Measurements from ENCODE around the gene NR2C1.

The NR2C1 gene

DNA sequence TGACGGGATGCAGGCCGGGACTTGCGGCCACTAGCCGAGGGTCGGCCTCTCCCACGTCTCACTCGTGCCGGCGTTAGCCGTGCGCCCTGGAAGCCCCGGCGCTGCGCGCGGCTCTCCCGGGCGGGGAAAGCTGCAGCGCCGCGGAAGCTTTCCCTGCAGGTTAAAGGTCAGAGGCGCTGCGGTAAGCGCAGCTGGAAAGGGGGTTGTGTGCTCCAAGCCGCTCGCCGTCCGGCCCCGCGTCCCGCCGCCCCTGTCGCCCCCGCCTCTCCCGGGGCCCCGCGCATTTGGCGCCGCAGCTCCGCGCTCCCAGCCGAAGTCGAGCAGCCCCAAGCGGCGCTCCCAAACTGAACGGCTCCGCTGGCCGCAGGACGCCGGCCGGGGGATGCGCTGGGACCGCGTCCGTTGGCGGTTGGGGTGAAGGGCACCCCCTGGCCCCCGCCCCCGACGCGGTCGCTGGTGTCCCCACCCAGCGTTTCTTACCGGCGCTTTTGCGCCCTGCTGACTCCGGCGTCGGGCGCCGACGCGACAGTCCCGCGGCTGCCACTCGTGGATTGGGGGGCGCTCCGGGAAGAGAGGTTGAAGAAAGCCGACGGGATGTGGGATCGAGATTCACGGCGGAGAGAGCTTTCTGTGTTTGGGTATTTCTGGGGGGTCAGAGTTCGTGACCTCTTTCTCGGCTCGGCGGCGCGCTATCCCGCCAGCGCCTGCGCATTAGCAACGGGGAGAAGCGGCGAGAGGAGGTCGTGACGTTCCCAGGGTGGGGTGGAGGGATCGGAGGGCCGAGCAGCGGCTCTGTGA lies at the start of gene NR2C1:
Gene NR2C1 (minus strand): TSS at position 719 of the 798 bp plus-strand sequence. CDS start 6,234 bp downstream, outside the sequence.
- peak; percentile 88 for DNase-seq (ENCODE audit: low read depth)
- peak within 1 kb of the TSS; percentile 82 for H3K4me3 ChIP-seq (ENCODE audit: low read depth, low read length)
- TF ChIP-seq, protein P1, sequence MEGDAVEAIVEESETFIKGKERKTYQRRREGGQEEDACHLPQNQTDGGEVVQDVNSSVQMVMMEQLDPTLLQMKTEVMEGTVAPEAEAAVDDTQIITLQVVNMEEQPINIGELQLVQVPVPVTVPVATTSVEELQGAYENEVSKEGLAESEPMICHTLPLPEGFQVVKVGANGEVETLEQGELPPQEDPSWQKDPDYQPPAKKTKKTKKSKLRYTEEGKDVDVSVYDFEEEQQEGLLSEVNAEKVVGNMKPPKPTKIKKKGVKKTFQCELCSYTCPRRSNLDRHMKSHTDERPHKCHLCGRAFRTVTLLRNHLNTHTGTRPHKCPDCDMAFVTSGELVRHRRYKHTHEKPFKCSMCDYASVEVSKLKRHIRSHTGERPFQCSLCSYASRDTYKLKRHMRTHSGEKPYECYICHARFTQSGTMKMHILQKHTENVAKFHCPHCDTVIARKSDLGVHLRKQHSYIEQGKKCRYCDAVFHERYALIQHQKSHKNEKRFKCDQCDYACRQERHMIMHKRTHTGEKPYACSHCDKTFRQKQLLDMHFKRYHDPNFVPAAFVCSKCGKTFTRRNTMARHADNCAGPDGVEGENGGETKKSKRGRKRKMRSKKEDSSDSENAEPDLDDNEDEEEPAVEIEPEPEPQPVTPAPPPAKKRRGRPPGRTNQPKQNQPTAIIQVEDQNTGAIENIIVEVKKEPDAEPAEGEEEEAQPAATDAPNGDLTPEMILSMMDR (IDR thresholded peaks at IDR 0.05; ENCODE audit: low read depth, low read length, missing control alignments): no peak

DNA sequence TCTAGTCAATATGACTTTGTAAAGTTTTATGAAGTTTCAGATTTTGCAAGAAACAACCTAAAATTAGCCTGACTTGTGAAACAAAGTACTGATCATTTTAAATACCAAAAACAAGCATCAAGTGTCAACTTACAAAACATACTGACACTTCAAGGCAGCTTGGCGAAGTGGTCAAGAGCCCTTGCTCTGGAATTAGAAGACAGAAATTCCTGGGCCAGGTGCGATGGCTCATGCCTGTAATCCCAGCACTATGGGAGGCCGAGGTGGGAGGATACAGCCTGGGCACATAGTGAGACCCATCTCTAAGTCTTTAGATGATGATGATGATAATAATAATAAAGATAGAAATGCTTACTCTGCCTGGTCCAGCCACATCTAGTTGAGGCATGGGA lies 45.4 kb upstream of the NR2C1 start:
- DNase-seq (ENCODE audit: low read depth): no peak
- H3K4me3 ChIP-seq (ENCODE audit: low read depth, low read length): no peak overlapping the region
- TF ChIP-seq, protein P1 (IDR thresholded peaks at IDR 0.05; ENCODE audit: low read depth, low read length, missing control alignments): no peak

DNA sequence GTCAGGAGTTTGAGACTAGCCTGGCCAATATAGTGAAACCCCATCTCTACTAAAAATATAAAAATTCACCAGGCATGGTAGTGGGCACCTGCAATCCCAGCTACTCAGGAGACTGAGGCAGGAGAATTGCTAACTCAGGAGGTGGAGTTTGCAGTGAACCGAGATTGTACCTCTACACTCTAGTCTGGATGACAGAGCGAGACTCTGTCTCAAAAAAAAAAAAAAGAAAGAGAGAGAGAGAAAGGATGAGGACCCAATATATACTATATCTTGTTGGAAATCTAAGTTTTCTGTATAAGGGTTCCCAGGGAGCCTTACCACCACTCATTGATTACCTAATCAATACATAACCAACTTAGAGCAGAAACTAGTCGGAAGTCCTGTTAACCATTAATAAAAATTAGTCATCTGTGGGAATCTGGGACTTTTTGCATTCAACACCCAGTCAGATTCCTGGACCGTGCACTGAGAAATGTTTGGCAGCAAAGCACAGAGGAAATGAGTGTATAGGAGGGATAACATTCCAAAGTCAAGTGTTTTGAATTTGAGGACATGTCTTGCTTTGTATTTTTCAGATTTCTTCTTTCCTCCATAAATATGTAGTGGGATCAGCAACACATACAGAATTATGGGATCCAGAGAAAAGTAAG lies 44.8 kb upstream of the NR2C1 start:
- H3K4me3 ChIP-seq (ENCODE audit: low read depth, low read length): no peak overlapping the region
- DNase-seq (ENCODE audit: low read depth): no peak
- TF ChIP-seq, protein P1 (IDR thresholded peaks at IDR 0.05; ENCODE audit: low read depth, low read length, missing control alignments): no peak

DNA sequence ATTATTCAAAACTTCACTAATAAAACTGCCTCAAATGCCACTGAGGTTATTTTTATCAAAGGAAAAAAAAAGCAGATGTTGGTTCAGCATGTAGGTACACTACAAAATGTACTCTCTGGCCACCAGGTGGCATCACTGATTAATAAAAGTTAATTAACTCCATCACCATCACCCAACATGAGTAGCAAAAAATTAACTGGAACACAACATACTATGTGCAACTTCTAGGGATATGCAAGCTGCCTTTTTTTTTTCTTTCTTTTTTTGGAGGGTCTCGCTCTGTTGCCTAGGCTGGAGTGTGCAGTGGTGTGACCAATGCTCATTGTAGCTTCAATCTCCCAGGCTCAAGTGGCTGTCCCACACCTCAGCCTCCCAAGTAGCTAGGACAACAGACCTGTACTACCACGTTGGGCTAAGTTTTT lies 43.8 kb upstream of the NR2C1 start:
- no peak overlapping the region for H3K4me3 ChIP-seq (ENCODE audit: low read depth, low read length)
- TF ChIP-seq, protein P1 (IDR thresholded peaks at IDR 0.05; ENCODE audit: low read depth, low read length, missing control alignments): peak; percentile 45
- peak; percentile 48 for DNase-seq (ENCODE audit: low read depth)

DNA sequence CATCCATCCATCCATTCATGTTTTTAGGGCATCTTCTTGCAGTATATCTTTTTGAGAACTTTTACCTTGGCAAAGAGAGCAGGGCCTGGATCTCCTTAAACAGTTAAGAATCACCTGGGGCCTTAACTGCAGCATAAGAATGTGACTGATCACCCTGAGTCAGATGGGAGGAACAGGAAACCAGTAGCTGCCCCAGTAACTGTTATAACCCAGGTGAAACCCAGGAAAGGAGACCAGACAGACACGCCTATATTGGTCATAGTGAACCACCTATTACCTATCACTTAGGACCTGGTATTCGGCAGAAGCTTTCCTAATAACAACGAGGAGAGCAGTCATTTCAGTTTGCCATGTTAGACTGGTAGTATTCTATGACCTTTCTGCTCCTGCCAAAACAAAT lies 43.4 kb upstream of the NR2C1 start:
- no peak for DNase-seq (ENCODE audit: low read depth)
- TF ChIP-seq, protein P1 (IDR thresholded peaks at IDR 0.05; ENCODE audit: low read depth, low read length, missing control alignments): no peak
- no peak overlapping the region for H3K4me3 ChIP-seq (ENCODE audit: low read depth, low read length)

DNA sequence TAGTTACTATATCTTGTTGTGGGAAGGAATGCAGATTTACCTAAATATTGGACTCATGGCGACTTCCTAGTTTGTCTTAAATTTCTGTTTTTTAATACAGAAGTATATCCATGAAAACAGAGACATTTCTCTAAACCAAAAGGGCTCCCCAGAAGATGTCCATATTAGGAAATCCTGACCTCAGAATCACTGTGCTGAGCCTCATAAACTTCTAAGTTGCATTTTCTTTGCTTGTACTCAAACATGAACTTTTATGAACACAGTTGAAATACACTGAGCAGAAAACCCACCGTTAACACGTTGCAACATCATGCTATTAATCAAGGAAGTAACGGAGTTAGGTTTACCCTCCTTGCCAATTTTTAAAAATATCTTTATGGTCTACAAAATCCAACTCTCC lies 42.9 kb upstream of the NR2C1 start:
- DNase-seq (ENCODE audit: low read depth): no peak
- no peak overlapping the region for H3K4me3 ChIP-seq (ENCODE audit: low read depth, low read length)
- TF ChIP-seq, protein P1 (IDR thresholded peaks at IDR 0.05; ENCODE audit: low read depth, low read length, missing control alignments): no peak

Measured in GM12864 (cell line).